Smooth muscle cell (in vitro differentiated cells): ENCODE data around the gene CHN2. TPM values are rescaled to one million over a fixed set of nuclear protein-coding genes. Genes with fewer than 3 reads are reported as not detected.

Experiments used
- DNase-seq: peaks from one replicate; lab custom pipeline; 2025; ENCODE audit not compliant: unreplicated experiment; lab: John Stamatoyannopoulos, UW
- H2AFZ ChIP-seq: fragments of 200-600 bp; sonication (generic); 2 replicates; pipeline ENCODE4 v1.6.0; 2016; ENCODE audit warnings: antibody characterized with exemption, low read depth, mild to moderate bottlenecking
- H3F3A ChIP-seq: fragments of 200-600 bp; sonication (generic); 2 replicates; pipeline ENCODE4 v1.6.0; 2017; ENCODE audit warnings: antibody characterized with exemption, low read depth
- H3K27ac ChIP-seq: fragments of 200-600 bp; sonication (generic); 2 replicates; pipeline ENCODE4 v1.5.1; 2016; ENCODE audit warnings: low read depth, mild to moderate bottlenecking
- H3K27me3 ChIP-seq: fragments of 200-600 bp; sonication (generic); 2 replicates; pipeline ENCODE4 v1.6.1; 2016; ENCODE audit warnings: low read depth, mild to moderate bottlenecking
- H3K36me3 ChIP-seq: fragments of 200-600 bp; sonication (generic); 2 replicates; pipeline ENCODE4 v1.5.1; 2016; ENCODE audit warnings: low read depth
- H3K4me1 ChIP-seq: fragments of 200-600 bp; sonication (generic); 2 replicates; pipeline ENCODE4 v1.5.1; 2016; ENCODE audit warnings: low read depth
- H3K4me2 ChIP-seq: fragments of 200-600 bp; sonication (generic); 2 replicates; pipeline ENCODE4 v1.6.0; 2016; ENCODE audit warnings: mild to moderate bottlenecking
- H3K4me3 ChIP-seq: fragments of 200-600 bp; sonication (generic); 2 replicates; pipeline ENCODE4 v1.5.1; 2016; ENCODE audit warnings: mild to moderate bottlenecking
- H3K79me2 ChIP-seq: fragments of 200-600 bp; sonication (generic); 2 replicates; pipeline ENCODE4 v1.6.0; 2016; ENCODE audit warnings: low read depth, mild to moderate bottlenecking
- H3K9ac ChIP-seq: fragments of 200-600 bp; sonication (generic); 2 replicates; pipeline ENCODE4 v1.6.0; 2016; ENCODE audit warnings: low read depth
- H3K9me3 ChIP-seq: fragments of 200-600 bp; sonication (generic); replicated peaks from 2 replicates; pipeline ENCODE4 v1.5.1; 2016; ENCODE audit warnings: low read depth
- H4K20me1 ChIP-seq: fragments of 200-600 bp; sonication (generic); 2 replicates; pipeline ENCODE4 v1.6.0; 2016; ENCODE audit warnings: low read depth
- CTCF ChIP-seq: fragments of 200-600 bp; sonication (generic); IDR thresholded peaks from 2 replicates; pipeline ENCODE4 v1.5.1; 2017; ENCODE audit warnings: borderline replicate concordance, mild to moderate bottlenecking, antibody characterized with exemption; ENCODE audit not compliant: insufficient read depth, poor library complexity, severe bottlenecking
- WGBS: methylation state at CpG from one replicate; pipeline ENCODE4 v1.1.7; 2016; ENCODE audit warnings: low lambda C conversion rate; 5-methylcytosine and 5-hydroxymethylcytosine counted together
- polyA plus RNA-seq: library from polyadenylated mRNA; unstranded; fragments of >200 nt; fragmentation: Nextera tagmentation; extraction: Ambion mirVana; gene quantifications from 2 replicates; pipeline ENCODE4 v1.2.1, GENCODE V29; 2016
- total RNA-seq: library from RNA; depleted of rRNA; stranded (reverse); fragments of >200 nt; gene quantifications from 2 replicates; pipeline ENCODE4 v1.2.3, GENCODE V29; 2014

Gene CHN2
- total and polyA plus RNA-seq, 2 experiments from 2014 or later = 7.4 to 20.7 TPM

GRCh38 chr7:29322023-29322712 lies 127.6 kb downstream of the CHN2 start:
- Histone ChIP-seq H3K4me2 (no peak overlapping the region), H3K27me3 (no peaks in the 10 kb centered on the region), H3F3A (no peaks in the 10 kb centered on the region), H2AFZ (no peak overlapping the region), H3K27ac (no peak overlapping the region), H3K4me3 (no peak overlapping the region), H3K36me3 (no peaks in the 10 kb centered on the region), H3K4me1 (peaks cover 3% of the 10 kb centered on the region), H3K9ac (no peak overlapping the region), H3K79me2 (no peaks in the 10 kb centered on the region), H3K9me3 (no peaks in the 10 kb centered on the region), H4K20me1 (no peaks in the 10 kb centered on the region)
- no peak for TF ChIP-seq CTCF
- no peak for DNase-seq
- whole genome bisulfite sequencing = 52% methylated on average over 3 of the region's 3 CpGs

GRCh38 chr7:29325476-29325875 lies 130.9 kb downstream of the CHN2 start:
- no peak for TF ChIP-seq CTCF
- H2AFZ ChIP-seq = no peak overlapping the region
- H3K27me3 ChIP-seq = no peaks in the 10 kb centered on the region
- no peaks in the 10 kb centered on the region for H4K20me1 ChIP-seq
- H3K4me3 ChIP-seq = no peak overlapping the region
- H3F3A ChIP-seq = peaks cover 7% of the 10 kb centered on the region
- H3K27ac ChIP-seq = no peak overlapping the region
- no peak overlapping the region for H3K9ac ChIP-seq
- peaks cover 15% of the 10 kb centered on the region for H3K4me1 ChIP-seq
- H3K36me3 ChIP-seq = no peaks in the 10 kb centered on the region
- H3K9me3 ChIP-seq = no peaks in the 10 kb centered on the region
- no peak for DNase-seq
- WGBS = 82% methylated on average over 2 of the region's 2 CpGs
- H3K79me2 ChIP-seq = no peaks in the 10 kb centered on the region
- H3K4me2 ChIP-seq = no peak overlapping the region

GRCh38 chr7:29326864-29327263 lies 132.3 kb downstream of the CHN2 start:
- Histone ChIP-seq H3K27me3 (no peaks in the 10 kb centered on the region), H3K4me3 (no peak overlapping the region), H3K79me2 (no peaks in the 10 kb centered on the region), H4K20me1 (no peaks in the 10 kb centered on the region), H2AFZ (no peak overlapping the region), H3K27ac (peak overlapping the region; percentile 74), H3K4me1 (peaks cover 15% of the 10 kb centered on the region), H3K9me3 (no peaks in the 10 kb centered on the region), H3F3A (peaks cover 7% of the 10 kb centered on the region), H3K36me3 (no peaks in the 10 kb centered on the region), H3K4me2 (peak overlapping the region; percentile 47), H3K9ac (no peak overlapping the region)
- WGBS = 33% methylated on average over 1 of the region's 1 CpG
- DNase-seq = no peak
- no peak for TF ChIP-seq CTCF

- Histone ChIP-seq H3K36me3 (no peaks in the 10 kb centered on the region), H4K20me1 (no peaks in the 10 kb centered on the region)
- 32% methylated on average over 8 of the region's 8 CpGs for WGBS
These were observed 132.9 kb downstream of the CHN2 start for GRCh38 chr7:29327455-29327854.

More at GRCh38 chr7:29327455-29327854, 132.9 kb downstream of the CHN2 start:
- no peak overlapping the region for H3K4me3 ChIP-seq
- no peaks in the 10 kb centered on the region for H3K79me2 ChIP-seq
- peak overlapping the region; percentile 74 for H3K27ac ChIP-seq
- no peaks in the 10 kb centered on the region for H3K9me3 ChIP-seq
- peak overlapping the region; percentile 47 for H3K4me2 ChIP-seq
- no peaks in the 10 kb centered on the region for H3K27me3 ChIP-seq
- H2AFZ ChIP-seq = peak overlapping the region; percentile 20
- peaks cover 15% of the 10 kb centered on the region for H3K4me1 ChIP-seq
- no peak for DNase-seq
- no peak for TF ChIP-seq CTCF
- H3K9ac ChIP-seq = no peak overlapping the region
- peaks cover 7% of the 10 kb centered on the region for H3F3A ChIP-seq
